ENCODE data around the gene GSN. TPM values are rescaled to one million over a fixed set of nuclear protein-coding genes. Genes with fewer than 3 reads are reported as not detected.

Gene GSN
- total and polyA plus RNA-seq, 2 of the 8 experiments (the other 6 are each of a cell fraction or from before 2014, with no cell fraction given) = 52.3 to 94.5 TPM

DNA sequence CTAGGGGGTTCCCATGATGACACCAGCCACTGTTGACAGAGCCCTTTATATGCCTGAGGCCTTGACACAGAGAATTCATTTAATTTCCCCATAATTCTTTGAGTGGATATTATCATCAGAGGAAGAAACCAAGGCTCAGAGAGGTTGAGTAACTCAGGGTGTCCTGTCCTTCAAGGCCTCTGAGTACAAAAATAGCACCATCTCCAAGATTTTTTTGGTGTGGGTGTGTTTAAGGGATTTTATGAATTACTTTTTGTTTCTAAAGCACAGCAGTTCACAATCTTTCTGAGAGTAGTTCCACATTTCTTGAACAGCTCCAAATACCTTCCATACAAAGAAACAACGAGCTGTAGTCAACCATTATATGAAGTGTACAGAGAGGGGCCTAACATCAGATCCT is 6.2 kb upstream of the GSN start:
- H3K79me2 ChIP-seq (ENCODE audit: control insufficient read depth in 1 of 2, insufficient read depth in 2 of 2, low read length in 2 of 2) = no peaks in the 10 kb centered on the region
- POLR2A ChIA-PET (ENCODE audit: partially characterized antibody) = interaction anchor here (1.7 kb wide), 1 partner anchor 19 kb away, joined by 5 read pairs; no protein-coding TSS in a partner anchor
- H4K91ac ChIP-seq (replicated peaks; ENCODE audit: insufficient read length, low read length) = no peak overlapping the region
- no peaks in the 10 kb centered on the region for H4K20me1 ChIP-seq (replicated peaks in 1 of 2; ENCODE audit: control insufficient read depth in 1 of 2, insufficient read depth in 2 of 2, low read length in 2 of 2)
- H3K27me3 ChIP-seq (replicated peaks in 1 of 4; ENCODE audit: control insufficient read depth in 3 of 4, extremely low read depth in 1 of 4, insufficient read depth in 3 of 4, low read length in 3 of 4) = peaks cover 0 to 14% (median 9%) of the 10 kb centered on the region in 4 experiments; a peak in 6 of 7 replicates
- H3K56ac ChIP-seq (replicated peaks; ENCODE audit: insufficient read length, low read depth, low read length) = no peak overlapping the region
- H3K79me1 ChIP-seq (ENCODE audit: low read depth, low read length) = no peaks in the 10 kb centered on the region
- no peaks in the 10 kb centered on the region for H3K36me3 ChIP-seq (ENCODE audit: control insufficient read depth in 2 of 4, insufficient read depth in 4 of 4, low read length in 3 of 4)
- 76% methylated on average over 1 of the region's 1 CpG; no CpG with 5 or more reads in 1 of the 2 experiments for WGBS, 2 experiments (ENCODE audit: extremely low coverage in 1 of 2, insufficient coverage in 1 of 2, insufficient read length in 1 of 2, insufficient replicate concordance in 2 of 2, low coverage in 1 of 2, low lambda C conversion rate in 2 of 2, missing lambda C conversion rate in 1 of 2)
- H3K9me3 ChIP-seq (ENCODE audit: insufficient read depth in 2 of 2, low read depth in 1 of 2, low read length in 1 of 2) = no peaks in the 10 kb centered on the region
- H3K4me2 ChIP-seq (ENCODE audit: insufficient read depth in 1 of 2, low read depth in 2 of 2, low read length in 2 of 2) = no peak overlapping the region
- TF ChIP-seq CHD2 (IDR thresholded peaks at IDR 0.05; ENCODE audit: low read length) (no peak), SP2 (IDR thresholded peaks at IDR 0.05; ENCODE audit: low read length) (no peak), PHF8 (conservative IDR thresholded peaks at IDR 0.05; ENCODE audit: low read depth, low read length) (no peak), SP4 (IDR thresholded peaks at IDR 0.05; ENCODE audit: low read length) (no peak)
- CTCF ChIA-PET (ENCODE audit: partially characterized antibody) = interaction anchor here (1.0 to 3.0 kb wide), 9 partner anchors 9 to 58 kb away, joined by 3 to 18 read pairs (median 4); no protein-coding TSS in a partner anchor
- no peaks in the 10 kb centered on the region for H3K23me2 ChIP-seq (ENCODE audit: low read depth, low read length)
- no peak for DNase-seq (ENCODE audit: low read depth in 1 of 2, low spot score in 2 of 2)
- H3K4me3 ChIP-seq (ENCODE audit: extremely low read depth in 1 of 4, insufficient read depth in 2 of 4, low read depth in 3 of 4, low read length in 4 of 4) = no peak overlapping the region
- no peak overlapping the region for H2BK12ac ChIP-seq (ENCODE audit: low read depth, low read length)
- no peak overlapping the region for H2BK15ac ChIP-seq (ENCODE audit: low read length)
- H2BK120ac ChIP-seq (replicated peaks; ENCODE audit: low read depth, low read length) = no peak overlapping the region
- H3K9ac ChIP-seq (replicated peaks in 1 of 4; ENCODE audit: extremely low read depth in 1 of 4, low read depth in 3 of 4, low read length in 3 of 4) = no peak overlapping the region
- FAIRE-seq = no peak
- H3K18ac ChIP-seq (ENCODE audit: extremely low read depth, low read length) = no peak overlapping the region
- no peak overlapping the region for H4K5ac ChIP-seq (ENCODE audit: insufficient read length, low read depth, low read length)
- H3K4me1 ChIP-seq (replicated peaks in 1 of 4; ENCODE audit: control insufficient read depth in 3 of 4, insufficient read depth in 4 of 4, low read length in 3 of 4) = peaks cover 4 to 18% (median 6%) of the 10 kb centered on the region in 4 experiments; a peak in 4 of 7 replicates
- H3K23ac ChIP-seq (ENCODE audit: insufficient read length) = no peak overlapping the region
- H2AFZ ChIP-seq (ENCODE audit: low read length) = no peak overlapping the region
- H2AK5ac ChIP-seq (ENCODE audit: low read depth, low read length) = no peak overlapping the region
- H3K4ac ChIP-seq (replicated peaks; ENCODE audit: insufficient read length, low read depth, low read length) = no peak overlapping the region
- H3K14ac ChIP-seq (ENCODE audit: insufficient read length) = no peak overlapping the region
- H3K27ac ChIP-seq (ENCODE audit: low read depth, low read length) = no peak overlapping the region
- H2BK5ac ChIP-seq (ENCODE audit: low read depth, low read length) = no peak overlapping the region
- no peak overlapping the region for H2BK20ac ChIP-seq (ENCODE audit: low read length)
- H4K8ac ChIP-seq (ENCODE audit: extremely low read depth, insufficient read depth, low read length) = no peak overlapping the region

All from H1 (cell line).